Cardiac muscle cell (in vitro differentiated cells and primary cell): Measurements from ENCODE around the gene EBF3. TPM values are rescaled to one million over a fixed set of nuclear protein-coding genes. Genes with fewer than 3 reads are reported as not detected.

Source experiments
- DNase-seq, 2 donors: peaks; one replicate each; pipeline versions ENCODE4 v3.0.0 to v3.0.0-alpha.2; 2010 to 2017; ENCODE audit warnings: low read depth in 1 of 2, low spot score in 1 of 2
- H3K27ac ChIP-seq: fragments of 200-600 bp; sonication (generic); 2 replicates; pipeline ENCODE4 v1.5.1; 2016
- H3K27me3 ChIP-seq: fragments of 200-600 bp; sonication (generic); 2 replicates; pipeline ENCODE4 v1.6.0; 2016; ENCODE audit warnings: control low read depth
- H3K36me3 ChIP-seq: fragments of 200-600 bp; sonication (generic); 2 replicates; pipeline ENCODE4 v1.5.1; 2016; ENCODE audit warnings: control low read depth
- H3K4me1 ChIP-seq: fragments of 200-600 bp; sonication (generic); 2 replicates; pipeline ENCODE4 v1.8.1; 2017; ENCODE audit warnings: low read depth, mild to moderate bottlenecking, mixed run types
- H3K4me3 ChIP-seq: fragments of 200-600 bp; sonication (generic); 2 replicates; pipeline ENCODE4 v1.5.1; 2016; ENCODE audit warnings: mild to moderate bottlenecking
- H3K9me3 ChIP-seq: fragments of 200-600 bp; sonication (generic); 2 replicates; pipeline ENCODE4 v1.5.1; 2017; ENCODE audit warnings: low read depth, mild to moderate bottlenecking, control low read depth
- CTCF ChIP-seq: IDR thresholded peaks from 2 replicates; pipeline ENCODE4 v1.5.1; 2012; ENCODE audit warnings: low read depth, mild to moderate bottlenecking, low read length
- polyA plus RNA-seq: library from polyadenylated mRNA; unstranded; fragments of >200 nt; fragmentation: Nextera tagmentation; extraction: Ambion mirVana; gene quantifications from 2 replicates; pipeline ENCODE4 v1.2.1, GENCODE V29; 2016
- total RNA-seq: library from RNA; depleted of rRNA; stranded (reverse); fragments of >200 nt; gene quantifications from 2 replicates; pipeline ENCODE4 v1.2.3, GENCODE V29; 2016

Gene EBF3
- total and polyA plus RNA-seq, 2 experiments from 2014 or later: 0.61 to 2.8 TPM

DNA sequence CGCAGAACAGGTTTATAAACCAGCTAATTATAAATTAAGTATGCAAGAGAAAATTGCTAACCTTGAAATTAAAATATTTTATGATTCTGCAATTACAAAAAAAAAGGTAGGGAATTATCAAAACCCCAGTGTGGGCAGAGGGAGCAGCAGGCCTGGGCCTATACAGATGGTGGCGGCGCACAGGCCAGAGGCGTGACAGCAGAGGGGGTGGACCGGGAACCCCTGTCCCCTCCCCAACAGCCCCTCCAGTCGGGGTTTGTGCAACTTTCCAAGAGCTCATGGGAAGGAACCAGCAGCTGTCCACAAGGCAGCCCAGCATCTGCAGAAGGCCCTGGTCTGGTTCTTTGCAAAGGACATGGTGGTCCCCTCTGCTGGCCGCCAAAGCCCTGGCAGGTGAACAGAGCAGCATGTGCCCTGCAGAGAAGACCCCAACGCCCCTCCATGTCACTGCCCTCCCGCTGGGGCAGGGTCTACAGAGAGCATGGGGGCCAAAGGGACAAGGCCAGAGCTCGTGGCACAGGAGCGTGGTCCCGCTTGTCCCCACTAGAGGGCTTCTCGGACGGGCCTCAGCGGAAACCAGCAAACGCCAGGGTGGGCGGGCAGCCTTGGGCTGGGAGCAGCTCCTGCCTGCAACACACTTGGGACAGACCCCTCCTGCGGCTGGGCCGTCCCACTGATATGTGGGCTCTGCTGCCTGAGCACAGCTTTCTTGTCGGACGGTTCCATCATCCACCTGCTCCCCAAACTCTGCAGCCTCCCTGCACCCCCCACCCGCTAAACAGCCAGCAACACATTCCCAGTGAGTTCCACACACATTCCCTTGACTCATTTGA, 75.1 kb downstream of the EBF3 start:
- Histone ChIP-seq H3K4me3 (no peak overlapping the region), H3K9me3 (no peaks in the 10 kb centered on the region), H3K27me3 (no peaks in the 10 kb centered on the region), H3K36me3 (no peaks in the 10 kb centered on the region), H3K27ac (no peak overlapping the region), H3K4me1 (peaks cover 11% of the 10 kb centered on the region)
- peak; percentile 76 for TF ChIP-seq CTCF
- peak; percentile 66 to 70 for DNase-seq

DNA sequence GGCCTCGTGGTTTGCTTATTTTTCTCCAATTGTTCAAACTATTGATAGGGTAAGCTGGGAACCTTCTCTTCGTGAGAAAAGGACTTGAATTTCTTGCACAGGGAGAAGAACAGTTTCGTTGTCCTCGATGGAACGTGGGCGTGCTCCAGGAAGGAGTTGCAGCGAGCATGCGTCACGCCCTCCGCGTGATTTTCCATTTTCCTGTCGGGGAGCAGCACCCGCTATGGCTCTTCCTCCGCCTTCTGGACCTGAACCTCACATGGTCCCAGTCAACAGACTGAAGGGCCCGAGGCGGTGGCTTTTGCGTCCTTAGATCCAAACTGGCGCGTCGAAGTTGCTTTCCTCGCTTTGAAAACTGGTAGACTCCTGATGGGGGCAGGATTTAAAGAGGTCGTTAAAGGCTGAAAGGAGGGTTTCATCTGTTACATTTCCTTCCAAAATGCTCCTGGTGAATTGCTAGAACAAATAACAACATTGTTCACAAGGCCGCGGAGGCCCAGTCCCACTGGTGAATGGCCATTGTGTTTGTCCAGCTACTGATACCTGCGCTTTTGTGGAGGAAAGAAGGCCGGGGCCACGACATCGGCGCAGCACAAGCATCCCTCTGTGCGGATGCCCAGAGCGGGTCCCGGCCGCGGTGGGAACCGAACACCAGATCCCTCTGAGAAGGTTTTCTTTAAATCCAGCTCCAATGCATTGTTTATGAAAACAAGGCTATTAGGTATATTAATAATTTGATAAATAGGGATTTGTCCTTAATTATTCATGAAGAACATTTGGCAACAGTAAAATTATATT, 75.9 kb downstream of the EBF3 start:
- no peaks in the 10 kb centered on the region for H3K36me3 ChIP-seq
- TF ChIP-seq CTCF: no peak
- no peaks in the 10 kb centered on the region for H3K27me3 ChIP-seq
- H3K27ac ChIP-seq: no peak overlapping the region
- no peaks in the 10 kb centered on the region for H3K9me3 ChIP-seq
- DNase-seq: no peak
- peaks cover 15% of the 10 kb centered on the region for H3K4me1 ChIP-seq
- no peak overlapping the region for H3K4me3 ChIP-seq

GRCh38 chr10:129887381-129887905, 76.6 kb downstream of the EBF3 start:
- H3K27ac ChIP-seq: no peak overlapping the region
- no peaks in the 10 kb centered on the region for H3K9me3 ChIP-seq
- TF ChIP-seq CTCF: no peak

DNA sequence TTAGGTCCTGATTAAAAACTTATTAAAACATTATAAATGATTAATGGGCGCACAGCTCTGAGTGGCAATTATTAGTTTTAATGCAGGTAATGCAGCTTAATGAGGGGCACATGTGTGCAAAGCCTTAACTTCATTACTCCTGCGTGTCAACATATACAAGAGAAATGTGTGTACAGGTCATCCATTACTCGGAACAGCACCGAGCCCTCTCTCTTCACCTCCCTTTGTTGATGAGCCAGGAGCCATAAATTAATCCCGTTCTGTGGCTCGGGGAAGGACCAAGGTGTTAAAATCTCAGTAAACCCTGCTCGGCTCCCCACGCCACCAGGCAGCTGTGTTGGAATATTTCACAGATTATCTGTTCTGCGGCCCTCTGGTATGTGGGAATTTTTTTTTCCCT, 77.8 kb downstream of the EBF3 start:
- TF ChIP-seq CTCF: no peak

More at GRCh38 chr10:129887381-129887905, 76.6 kb downstream of the EBF3 start:
- Histone ChIP-seq H3K36me3 (no peaks in the 10 kb centered on the region), H3K4me3 (no peak overlapping the region), H3K4me1 (peaks cover 15% of the 10 kb centered on the region), H3K27me3 (no peaks in the 10 kb centered on the region)
- no peak for DNase-seq

DNA sequence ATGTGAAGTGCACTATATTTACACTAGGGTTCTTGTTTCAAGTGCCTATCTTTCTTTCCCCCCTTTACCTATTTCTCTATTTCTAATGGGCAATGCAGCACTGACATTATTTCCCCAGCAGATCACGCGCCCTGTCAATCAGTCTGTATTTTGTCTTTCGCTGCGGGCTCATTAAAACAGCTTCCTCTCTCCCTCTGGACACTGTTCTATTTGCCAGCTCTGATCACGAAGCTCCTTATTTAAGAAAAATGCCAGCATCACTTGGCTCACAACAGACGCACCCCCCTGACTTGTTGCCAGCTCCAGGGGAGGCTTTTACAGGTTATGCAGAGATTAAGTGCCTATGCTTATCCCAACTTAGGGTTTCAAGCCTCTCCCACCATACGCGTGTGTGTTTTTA, 78.5 kb downstream of the EBF3 start:
- H3K4me1 ChIP-seq: peaks cover 15% of the 10 kb centered on the region
- no peak overlapping the region for H3K27ac ChIP-seq

More for the DNA sequence above, 77.8 kb downstream of the EBF3 start:
- H3K36me3 ChIP-seq: no peaks in the 10 kb centered on the region
- H3K9me3 ChIP-seq: no peaks in the 10 kb centered on the region
- H3K27ac ChIP-seq: no peak overlapping the region
- no peak for DNase-seq
- peaks cover 1% of the 10 kb centered on the region for H3K27me3 ChIP-seq
- peaks cover 15% of the 10 kb centered on the region for H3K4me1 ChIP-seq
- H3K4me3 ChIP-seq: no peak overlapping the region

More for the DNA sequence above, 78.5 kb downstream of the EBF3 start:
- Histone ChIP-seq H3K27me3 (peaks cover 3% of the 10 kb centered on the region), H3K36me3 (no peaks in the 10 kb centered on the region), H3K9me3 (no peaks in the 10 kb centered on the region), H3K4me3 (no peak overlapping the region)
- no peak for DNase-seq
- TF ChIP-seq CTCF: no peak
